Bronchial epithelial cell (primary cell): ENCODE results near the gene HNF4A. TPM values are rescaled to one million over a fixed set of nuclear protein-coding genes. Genes with fewer than 3 reads are reported as not detected.

Experiments used
- DNase-seq: peaks from one replicate; pipeline ENCODE4 v3.0.0-alpha.2; 2010; ENCODE audit warnings: low read depth
- FAIRE-seq: peaks from 2 replicates; lab custom pipeline; 2011; peaks lifted over from hg19 to GRCh38; lab: Jason Lieb, UNC
- H3K27me3 ChIP-seq: 2 replicates; pipeline ENCODE4 v1.5.1; 2011; ENCODE audit warnings: low read length; ENCODE audit not compliant: control insufficient read depth, insufficient read depth
- H3K36me3 ChIP-seq: 2 replicates; pipeline ENCODE4 v1.5.1; 2011; ENCODE audit warnings: low read length; ENCODE audit not compliant: control insufficient read depth, insufficient read depth
- H3K4me3 ChIP-seq: 2 replicates; pipeline ENCODE4 v1.5.1; 2011; ENCODE audit warnings: mild to moderate bottlenecking, low read depth, low read length, control low read depth
- total RNA-seq: library from RNA; depleted of rRNA; stranded (reverse); fragments of >200 nt; gene quantifications from 2 replicates; pipeline ENCODE4 v1.2.1, GENCODE V29; 2014
- TF ChIP-seq, protein P1 (sequence below): IDR thresholded peaks from 2 replicates; pipeline ENCODE4 v1.5.1; 2011; ENCODE audit warnings: mild to moderate bottlenecking, moderate library complexity, low read length, control low read depth, inconsistent platforms; ENCODE audit not compliant: insufficient read depth, severe bottlenecking

The HNF4A gene
- not detected in 2 replicates for total RNA-seq

DNA sequence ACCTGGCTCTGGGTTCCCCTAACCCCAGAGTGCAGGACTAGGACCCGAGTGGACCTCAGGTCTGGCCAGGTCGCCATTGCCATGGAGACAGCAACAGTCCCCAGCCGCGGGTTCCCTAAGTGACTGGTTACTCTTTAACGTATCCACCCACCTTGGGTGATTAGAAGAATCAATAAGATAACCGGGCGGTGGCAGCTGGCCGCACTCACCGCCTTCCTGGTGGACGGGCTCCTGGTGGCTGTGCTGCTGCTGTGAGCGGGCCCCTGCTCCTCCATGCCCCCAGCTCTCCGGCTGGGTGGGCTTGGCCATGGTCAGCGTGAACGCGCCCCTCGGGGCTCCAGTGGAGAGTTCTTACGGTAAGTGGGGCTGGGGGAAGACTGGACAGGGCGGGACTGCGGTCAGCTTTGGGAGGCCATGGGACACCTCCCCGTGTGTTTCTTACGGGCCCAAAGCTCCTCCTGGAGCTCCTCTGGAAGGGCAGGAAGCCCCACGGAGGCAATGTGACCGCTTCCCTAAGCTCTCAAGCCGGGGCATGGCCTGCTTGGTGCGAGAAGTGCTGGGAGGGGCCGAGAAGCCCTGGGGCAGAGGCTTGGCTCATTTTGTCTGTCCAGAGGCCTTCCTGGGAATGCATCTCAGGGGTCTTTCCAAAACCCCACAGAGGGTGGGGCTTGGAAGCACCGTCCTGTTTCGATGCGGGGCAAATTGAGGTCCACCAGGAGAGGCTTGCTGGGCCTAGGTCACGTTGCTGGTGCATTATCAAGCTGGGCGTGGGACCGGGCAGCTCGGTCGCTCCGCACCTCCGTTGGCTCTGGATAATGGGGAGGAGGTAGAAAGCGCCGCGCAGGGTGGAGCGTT, at the start of gene HNF4A:
TSS of gene HNF4A (plus strand) at position 202 of the 855 bp plus-strand sequence. CDS start at position 308, 106 bp downstream.
- TF ChIP-seq, protein P1, sequence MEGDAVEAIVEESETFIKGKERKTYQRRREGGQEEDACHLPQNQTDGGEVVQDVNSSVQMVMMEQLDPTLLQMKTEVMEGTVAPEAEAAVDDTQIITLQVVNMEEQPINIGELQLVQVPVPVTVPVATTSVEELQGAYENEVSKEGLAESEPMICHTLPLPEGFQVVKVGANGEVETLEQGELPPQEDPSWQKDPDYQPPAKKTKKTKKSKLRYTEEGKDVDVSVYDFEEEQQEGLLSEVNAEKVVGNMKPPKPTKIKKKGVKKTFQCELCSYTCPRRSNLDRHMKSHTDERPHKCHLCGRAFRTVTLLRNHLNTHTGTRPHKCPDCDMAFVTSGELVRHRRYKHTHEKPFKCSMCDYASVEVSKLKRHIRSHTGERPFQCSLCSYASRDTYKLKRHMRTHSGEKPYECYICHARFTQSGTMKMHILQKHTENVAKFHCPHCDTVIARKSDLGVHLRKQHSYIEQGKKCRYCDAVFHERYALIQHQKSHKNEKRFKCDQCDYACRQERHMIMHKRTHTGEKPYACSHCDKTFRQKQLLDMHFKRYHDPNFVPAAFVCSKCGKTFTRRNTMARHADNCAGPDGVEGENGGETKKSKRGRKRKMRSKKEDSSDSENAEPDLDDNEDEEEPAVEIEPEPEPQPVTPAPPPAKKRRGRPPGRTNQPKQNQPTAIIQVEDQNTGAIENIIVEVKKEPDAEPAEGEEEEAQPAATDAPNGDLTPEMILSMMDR = no peak
- Histone ChIP-seq H3K27me3 (peaks cover 12% of the 10 kb centered on the region), H3K36me3 (no peaks in the 10 kb centered on the region), H3K4me3 (no peak within 1 kb of the TSS)
- FAIRE-seq (no peak), DNase-seq (no peak)

DNA sequence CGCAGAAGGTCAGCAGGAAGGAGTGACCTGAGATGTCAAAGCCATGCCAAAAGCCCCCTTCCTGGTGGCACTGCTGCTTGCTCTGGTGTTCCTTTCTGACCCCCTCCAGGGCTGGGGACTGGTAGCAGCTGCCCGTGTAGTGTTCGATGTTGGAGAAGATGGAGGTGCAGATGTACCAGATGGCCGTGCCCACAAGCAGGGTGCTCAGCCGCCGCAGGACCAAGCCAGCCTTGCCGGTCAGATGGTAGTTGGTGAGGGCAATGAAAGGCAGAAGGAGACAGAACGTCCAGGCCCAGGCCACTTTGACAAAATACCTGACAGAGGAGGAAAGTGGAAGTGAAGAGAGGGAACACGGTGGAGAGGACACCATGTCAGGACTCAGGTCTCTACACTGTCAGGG, 48.6 kb upstream of the HNF4A start:
- no peak for FAIRE-seq

DNA sequence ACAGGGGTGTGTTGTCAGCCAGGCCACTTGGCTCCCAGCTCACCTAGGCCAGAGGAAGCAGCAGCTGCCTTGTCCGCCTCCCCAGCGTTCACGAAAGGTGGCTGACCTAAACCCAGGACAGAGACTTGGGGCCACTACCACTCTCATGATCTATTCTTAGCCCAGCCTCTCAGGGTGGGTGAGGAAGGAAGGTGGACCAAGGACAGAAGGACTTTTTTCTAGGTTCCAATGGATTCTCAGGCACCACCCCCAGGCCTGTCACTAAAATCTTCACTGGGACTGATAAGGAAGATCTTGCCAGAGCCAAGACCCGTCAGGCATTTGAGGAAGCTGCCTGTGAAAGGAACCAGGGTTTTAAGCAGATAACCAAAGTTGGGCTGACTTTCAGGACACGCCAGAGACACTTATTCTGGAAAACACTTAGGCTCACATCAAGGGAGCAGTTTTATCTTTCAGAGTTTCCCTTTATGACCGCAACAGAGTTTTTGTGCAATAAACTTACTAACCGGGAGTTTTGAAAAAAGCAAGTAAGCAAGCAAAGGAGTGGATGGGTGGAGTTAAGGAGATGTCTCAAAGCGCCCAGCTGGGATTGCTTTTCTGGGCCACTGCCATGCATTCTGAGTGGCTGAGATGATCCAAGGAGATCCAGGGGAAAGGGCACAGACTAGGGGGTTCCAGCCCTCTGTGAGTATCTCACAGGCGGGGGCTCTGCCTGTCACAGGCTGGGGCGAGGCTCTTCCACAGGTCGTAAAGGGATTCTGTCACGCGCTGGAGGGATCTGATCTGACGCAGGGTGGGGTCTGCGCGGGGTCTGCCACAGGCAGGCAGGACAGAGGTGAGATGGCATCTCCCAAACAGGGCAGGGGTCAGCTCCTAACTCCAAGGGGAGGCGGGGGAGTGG, 45.5 kb upstream of the HNF4A start:
- DNase-seq (peak; percentile 9), FAIRE-seq (no peak)
- H3K27me3 ChIP-seq = no peaks in the 10 kb centered on the region
- TF ChIP-seq, protein P1 = no peak
- peak overlapping the region; percentile 96 for H3K4me3 ChIP-seq
- no peaks in the 10 kb centered on the region for H3K36me3 ChIP-seq

More for the DNA sequence above, 48.6 kb upstream of the HNF4A start:
- TF ChIP-seq, protein P1 = no peak
- H3K36me3 ChIP-seq = no peaks in the 10 kb centered on the region
- no peak for DNase-seq
- H3K27me3 ChIP-seq = no peaks in the 10 kb centered on the region
- no peak overlapping the region for H3K4me3 ChIP-seq

DNA sequence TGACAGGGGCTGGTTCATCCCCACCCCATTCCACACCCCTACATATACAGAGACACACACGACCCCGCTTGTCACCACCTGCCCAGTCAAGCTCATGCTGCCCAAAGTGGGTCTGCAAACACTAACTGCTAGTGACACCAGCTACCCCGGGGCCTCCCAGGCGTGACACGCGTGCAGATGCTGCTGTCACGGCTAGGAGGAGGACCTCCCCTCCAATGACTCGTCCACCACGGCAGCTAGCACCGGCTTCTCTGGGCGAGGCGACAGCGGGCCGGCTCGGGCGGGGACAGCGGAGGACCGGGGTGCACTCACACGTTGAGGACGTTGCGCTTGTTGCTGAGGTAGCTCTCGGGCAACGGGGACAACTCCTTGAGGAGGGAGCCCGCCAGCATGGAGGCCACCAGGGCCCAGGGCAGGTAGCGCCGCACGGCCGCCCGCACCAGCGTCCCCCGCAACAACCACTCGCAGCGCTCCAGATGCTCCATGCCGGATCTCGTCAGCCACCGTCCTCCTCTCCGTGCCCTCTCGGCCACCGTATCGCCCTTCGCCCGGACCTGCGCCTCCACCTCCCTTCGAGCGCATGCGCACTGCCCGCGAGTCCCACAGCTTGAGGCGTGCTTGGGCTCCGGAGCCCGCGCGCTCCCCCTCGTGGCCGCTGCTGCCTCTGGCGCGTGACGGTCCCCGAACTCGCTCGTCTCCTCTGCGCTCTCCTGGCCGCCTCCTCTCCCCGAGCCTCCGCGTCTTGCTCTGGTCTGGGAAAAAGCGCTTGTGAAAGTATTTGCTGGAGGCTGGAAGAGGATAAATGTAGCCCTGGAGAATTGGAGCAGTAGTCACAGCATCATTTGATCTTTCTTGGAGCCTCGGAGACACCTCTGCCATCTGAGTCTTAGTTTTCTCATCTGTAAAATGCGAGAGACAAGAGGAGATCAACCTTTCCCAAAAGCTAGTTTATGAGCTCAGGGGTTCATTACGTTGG, 44.5 kb upstream of the HNF4A start, which contains the start of gene FITM2:
TSS of gene FITM2 (minus strand) at position 539 of the 976 bp plus-strand sequence. CDS start at position 485, 54 bp downstream.
- TF ChIP-seq, protein P1 = peak; percentile 99
- Histone ChIP-seq H3K36me3 (no peaks in the 10 kb centered on the region), H3K27me3 (no peaks in the 10 kb centered on the region), H3K4me3 (peak within 1 kb of the TSS; percentile 96)
- DNase-seq (peak; percentile 86), FAIRE-seq (no peak)

DNA sequence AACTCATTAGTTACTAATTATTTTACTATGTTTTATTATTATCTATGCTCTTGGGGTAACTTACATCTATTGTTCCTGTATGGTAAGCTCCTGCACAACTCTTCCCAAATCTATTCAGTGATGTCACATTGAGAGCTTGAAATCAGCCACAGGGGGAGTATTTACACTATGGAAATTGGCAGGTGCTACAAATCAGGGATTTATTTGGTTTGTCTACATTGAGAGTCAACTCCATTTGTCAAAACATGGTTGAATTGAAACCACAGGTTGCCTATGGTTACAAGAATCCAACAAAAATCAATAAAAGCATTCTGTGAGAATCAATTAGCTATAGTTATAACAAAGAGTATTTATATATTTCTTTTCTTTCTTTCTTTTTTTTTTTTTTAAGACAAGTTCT, 40.6 kb upstream of the HNF4A start:
- FAIRE-seq = no peak
- DNase-seq = no peak
- TF ChIP-seq, protein P1 = no peak
- no peaks in the 10 kb centered on the region for H3K27me3 ChIP-seq
- no peak overlapping the region for H3K4me3 ChIP-seq
- H3K36me3 ChIP-seq = no peaks in the 10 kb centered on the region
